SK-N-MC (cell line): Measurements from ENCODE around the gene PARG.
"Not testable (repeated sequence)": the region's sequence is repeated elsewhere in the genome, so short reads cannot be mapped to it uniquely, and the experiment has no call there.

Experiments used
- EZH2 ChIP-seq: fragments of 200-600 bp; sonication (generic); IDR thresholded peaks from one replicate; pipeline ENCODE4 v1.6.1; 2017; ENCODE audit warnings: antibody characterized with exemption
- POLR2AphosphoS5 ChIP-seq: IDR thresholded peaks from 2 replicates; pipeline ENCODE4 v1.6.1; 2012; ENCODE audit warnings: mild to moderate bottlenecking, low read depth, low read length, borderline replicate concordance

- TF ChIP-seq POLR2AphosphoS5, EZH2: not testable (repeated sequence)
These were observed 6.9 kb upstream of the PARG start for GRCh38 chr10:49948737-49949136.
